GM10266 (cell line): ENCODE results near the gene CT45A10.
"Not testable (repeated sequence)": the region's sequence is repeated elsewhere in the genome, so short reads cannot be mapped to it uniquely, and the experiment has no call there.

Experiments used
- DNase-seq: peaks from one replicate; pipeline ENCODE4 v3.0.0; 2012; ENCODE audit errors: extremely low spot score
- CTCF ChIP-seq: IDR thresholded peaks from 2 replicates; pipeline ENCODE4 v1.5.1; 2012; ENCODE audit warnings: mild to moderate bottlenecking, low read depth; ENCODE audit not compliant: control insufficient read depth, insufficient read depth; ENCODE audit errors: missing control alignments

The CT45A10 gene

DNA sequence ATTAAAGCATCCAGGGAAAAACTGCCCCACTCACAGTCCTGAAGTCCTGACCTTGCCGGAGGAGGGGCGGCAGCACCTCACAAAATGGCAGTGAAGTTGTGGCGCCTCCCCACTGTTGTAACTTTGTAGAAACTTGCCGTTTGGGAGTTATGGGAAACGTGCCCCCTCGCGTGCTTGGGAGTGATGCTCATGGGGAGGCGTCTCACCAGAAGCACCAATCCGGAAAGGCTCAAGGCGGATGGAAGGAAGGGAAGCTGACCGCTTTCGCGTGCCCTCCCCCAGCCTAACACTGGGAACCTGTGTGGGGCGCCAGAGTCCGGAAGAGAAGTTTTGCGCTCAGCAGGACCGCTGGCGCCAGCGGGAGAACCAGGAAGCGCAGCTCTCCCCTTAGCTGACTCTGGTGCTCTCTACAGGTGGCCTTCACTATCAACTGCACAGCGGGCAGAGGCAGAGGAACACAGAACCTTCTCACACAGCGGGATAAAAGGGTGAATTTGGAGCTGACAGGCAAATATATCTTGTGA is at the start of gene CT45A10, which contains the start of gene SAGE1:
TSS of gene CT45A10 (minus strand) at position 151 of the 524 bp plus-strand sequence. CDS start 8,100 bp downstream, outside the sequence.
TSS of gene SAGE1 (plus strand) at position 423 of the 524 bp plus-strand sequence. CDS start 2,527 bp downstream, outside the sequence.
- TF ChIP-seq CTCF: no peak
- no peak for DNase-seq

GRCh38 chrX:135931644-135932487 is 38.6 kb upstream of the CT45A10 start:
- TF ChIP-seq CTCF: peak; percentile 64
- DNase-seq: no peak

GRCh38 chrX:135927897-135928296 is 34.7 kb upstream of the CT45A10 start:
- no peak for DNase-seq
- TF ChIP-seq CTCF: no peak

GRCh38 chrX:135923353-135923752 is 30.1 kb upstream of the CT45A10 start:
- DNase-seq: no peak
- TF ChIP-seq CTCF: no peak

- not testable (repeated sequence) for DNase-seq
Observed at GRCh38 chrX:135920516-135920915, 27.3 kb upstream of the CT45A10 start.

GRCh38 chrX:135914404-135914803 is 21.2 kb upstream of the CT45A10 start:
- DNase-seq: no peak
- TF ChIP-seq CTCF: no peak

DNA sequence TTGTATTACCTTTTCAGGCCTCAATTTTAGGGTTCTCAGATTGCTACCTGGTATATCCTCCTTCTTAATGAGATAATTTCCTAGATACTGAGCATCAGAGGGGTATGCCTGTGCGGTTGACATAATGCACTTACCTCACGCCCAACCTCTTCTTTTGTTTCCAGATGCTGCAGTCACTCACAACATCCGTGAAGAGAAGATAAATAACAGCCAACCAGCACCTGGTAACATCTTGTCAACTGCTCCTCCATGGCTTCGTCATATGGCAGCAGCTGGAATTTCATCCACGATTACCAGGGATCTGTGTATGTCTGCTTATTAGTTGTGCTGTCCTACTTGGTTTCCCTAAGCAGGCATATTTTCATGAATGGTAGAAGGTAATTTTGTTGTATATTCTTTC is 17.0 kb upstream of the CT45A10 start:
- TF ChIP-seq CTCF: no peak
- DNase-seq: no peak
